Right atrium auricular region (tissue), 2 donors: Measurements from ENCODE around the gene MCM3. TPM values are rescaled to one million over a fixed set of nuclear protein-coding genes. Genes with fewer than 3 reads are reported as not detected.

Source experiments
- DNase-seq: peaks from one replicate; pipeline ENCODE4 v3.0.0-alpha.2; 2019; ENCODE audit warnings: low spot score
- H3K27ac ChIP-seq, 2 donors: fragments of 200-600 bp; sonication (generic); 1 replicate in 1 of 2; 2 replicates in 1 of 2; pipeline ENCODE4 v1.5.1; 2016 to 2019
- H3K27me3 ChIP-seq, 2 donors: fragments of 200-600 bp; sonication (generic); one replicate each; pipeline versions ENCODE4 v1.5.1 to v1.6.0; 2017 to 2019
- H3K36me3 ChIP-seq: fragments of 200-600 bp; sonication (generic); one replicate; pipeline ENCODE4 v1.5.1; 2016
- H3K4me1 ChIP-seq, 2 donors: fragments of 200-600 bp; sonication (generic); one replicate each; pipeline versions ENCODE4 v1.5.1 to v1.6.0; 2017 to 2019
- H3K4me3 ChIP-seq, 2 donors: fragments of 200-600 bp; sonication (generic); 1 replicate in 1 of 2; 2 replicates in 1 of 2; pipeline ENCODE4 v1.5.1; 2017 to 2019; ENCODE audit warnings: mild to moderate bottlenecking in 1 of 2, moderate library complexity in 1 of 2
- H3K9me3 ChIP-seq, 2 donors: fragments of 200-600 bp; sonication (generic); one replicate each; pipeline ENCODE4 v1.5.1; 2019
- CTCF ChIP-seq, 2 donors: fragments of 200-600 bp; sonication (generic); IDR thresholded peaks; one replicate each; pipeline ENCODE4 v1.5.1; 2019; ENCODE audit warnings: antibody characterized with exemption in 2 of 2
- total RNA-seq, 2 donors: library from RNA; depleted of rRNA; stranded (reverse); fragments of >200 nt; gene quantifications; one replicate each; pipeline ENCODE4 v1.1.0, GENCODE V29; 2016

Gene MCM3
- total RNA-seq, 2 donors from 2014 or later: 18.5 to 20.8 TPM

- Histone ChIP-seq H3K4me1 (peaks cover 0 to 15% of the 10 kb centered on the region in 2 donors), H3K4me3 (no peak overlapping the region), H3K36me3 (no peaks in the 10 kb centered on the region), H3K27me3 (no peaks in the 10 kb centered on the region), H3K27ac (no peak overlapping the region), H3K9me3 (no peaks in the 10 kb centered on the region)
- DNase-seq: no peak
- TF ChIP-seq CTCF (IDR thresholded peaks at IDR 0.05): no peak
Observed at GRCh38 chr6:52288216-52288615, 3.7 kb upstream of the MCM3 start.

GRCh38 chr6:52286798-52287432 lies 2.4 kb upstream of the MCM3 start:
- Histone ChIP-seq H3K9me3 (no peaks in the 10 kb centered on the region), H3K4me3 (no peak overlapping the region), H3K27me3 (no peaks in the 10 kb centered on the region), H3K27ac (no peak overlapping the region), H3K4me1 (peaks cover 0 to 15% of the 10 kb centered on the region in 2 donors), H3K36me3 (peaks cover 10% of the 10 kb centered on the region)
- TF ChIP-seq CTCF (IDR thresholded peaks at IDR 0.05): peak; percentile 41 to 71
- no peak for DNase-seq

- peak; percentile 21 to 33 for TF ChIP-seq CTCF (IDR thresholded peaks at IDR 0.05)
- no peak for DNase-seq
- Histone ChIP-seq H3K4me3 (peak overlapping the region; percentile 76 to 87), H3K9me3 (no peaks in the 10 kb centered on the region), H3K27ac (peak overlapping the region in 1 of 2 donors; percentile 57), H3K4me1 (peaks cover 0 to 15% of the 10 kb centered on the region in 2 donors), H3K27me3 (no peaks in the 10 kb centered on the region), H3K36me3 (peaks cover 25% of the 10 kb centered on the region)
Observed at GRCh38 chr6:52285177-52286068, 881 bp upstream of the MCM3 start.

GRCh38 chr6:52284131-52284459 lies 447 bp downstream of the MCM3 start:
- no peak for TF ChIP-seq CTCF (IDR thresholded peaks at IDR 0.05)
- H3K4me1 ChIP-seq: peaks cover 0 to 15% of the 10 kb centered on the region in 2 donors
- peaks cover 38% of the 10 kb centered on the region for H3K36me3 ChIP-seq
- H3K27ac ChIP-seq: peak overlapping the region; percentile 56 to 58
- DNase-seq: peak; percentile 63
- no peaks in the 10 kb centered on the region for H3K9me3 ChIP-seq
- H3K4me3 ChIP-seq: peak overlapping the region; percentile 76 to 87
- no peaks in the 10 kb centered on the region for H3K27me3 ChIP-seq

GRCh38 chr6:52283111-52283510 lies 1.4 kb downstream of the MCM3 start:
- DNase-seq: no peak
- Histone ChIP-seq H3K4me3 (no peak overlapping the region), H3K27ac (no peak overlapping the region)

More at GRCh38 chr6:52283111-52283510, 1.4 kb downstream of the MCM3 start:
- TF ChIP-seq CTCF (IDR thresholded peaks at IDR 0.05): no peak
- peaks cover 48% of the 10 kb centered on the region for H3K36me3 ChIP-seq
- H3K9me3 ChIP-seq: no peaks in the 10 kb centered on the region
- H3K4me1 ChIP-seq: peaks cover 0 to 15% of the 10 kb centered on the region in 2 donors
- H3K27me3 ChIP-seq: no peaks in the 10 kb centered on the region
